HepG2 (cell line): Measurements from ENCODE around the gene TTC4.

Experiments used
- GABPA ChIP-seq, 2 experiments: IDR thresholded peaks; 2 replicates each; pipeline ENCODE4 v1.6.1; 2011 to 2016; ENCODE audit warnings: low read depth in 2 of 2, low read length in 1 of 2, missing biosample characterization in 1 of 2, missing genetic modification characterization in 1 of 2
- HCFC1 ChIP-seq: fragments of 150-350 bp; IDR thresholded peaks from 2 replicates; pipeline ENCODE4 v1.6.1; 2014; ENCODE audit warnings: low read depth, low read length
- MIER3 ChIP-seq: IDR thresholded peaks from 2 replicates; pipeline ENCODE4 v1.6.1; 2016; ENCODE audit warnings: missing compliant biosample characterization, borderline replicate concordance
- NFYB ChIP-seq: sonication (generic); formaldehyde crosslinking; IDR thresholded peaks from 2 replicates; pipeline ENCODE4 v1.4.0; 2020; ENCODE audit warnings: missing genetic modification reagents
- PRDM10 ChIP-seq: sonication (generic); formaldehyde crosslinking; IDR thresholded peaks from 2 replicates; pipeline ENCODE4 v1.4.0; 2020; ENCODE audit warnings: low read depth, missing genetic modification reagents
- SMC3 ChIP-seq: IDR thresholded peaks from 2 replicates; pipeline ENCODE4 v1.6.1; 2011; ENCODE audit warnings: low read length, improper control_type of control experiment
- ZNF563 ChIP-seq: sonication (generic); formaldehyde crosslinking; IDR thresholded peaks from 2 replicates; pipeline ENCODE4 v1.8.0; 2022; ENCODE audit warnings: mild to moderate bottlenecking, moderate library complexity, missing genetic modification reagents
- ZNF703 ChIP-seq: sonication (generic); formaldehyde crosslinking; IDR thresholded peaks from 2 replicates; pipeline ENCODE4 v1.5.1; 2020; ENCODE audit warnings: missing genetic modification reagents, mild to moderate bottlenecking, moderate library complexity, borderline replicate concordance
- TF ChIP-seq, protein P1 (sequence below): sonication (generic); formaldehyde crosslinking; IDR thresholded peaks from 2 replicates; pipeline ENCODE4 v1.4.0; 2020; ENCODE audit warnings: missing genetic modification reagents
- TF ChIP-seq, protein P2 (sequence below): sonication (generic); formaldehyde crosslinking; IDR thresholded peaks from 2 replicates; pipeline ENCODE4 v1.4.0; 2020; ENCODE audit warnings: missing genetic modification reagents, borderline replicate concordance

- TF ChIP-seq PRDM10 (no peak), GABPA (IDR thresholded peaks at IDR 0.05; ENCODE audit: low read depth, low read length) (no peak), GABPA (CRISPR knock-in tag; IDR thresholded peaks at IDR 0.05; ENCODE audit: low read depth) (no peak), MIER3 (CRISPR knock-in tag) (no peak), NFYB (CRISPR knock-in tag) (no peak), HCFC1 (no peak), ZNF703 (CRISPR knock-in tag) (no peak), SMC3 (no peak), ZNF563 (CRISPR knock-in tag) (no peak)
- TF ChIP-seq, protein P1, sequence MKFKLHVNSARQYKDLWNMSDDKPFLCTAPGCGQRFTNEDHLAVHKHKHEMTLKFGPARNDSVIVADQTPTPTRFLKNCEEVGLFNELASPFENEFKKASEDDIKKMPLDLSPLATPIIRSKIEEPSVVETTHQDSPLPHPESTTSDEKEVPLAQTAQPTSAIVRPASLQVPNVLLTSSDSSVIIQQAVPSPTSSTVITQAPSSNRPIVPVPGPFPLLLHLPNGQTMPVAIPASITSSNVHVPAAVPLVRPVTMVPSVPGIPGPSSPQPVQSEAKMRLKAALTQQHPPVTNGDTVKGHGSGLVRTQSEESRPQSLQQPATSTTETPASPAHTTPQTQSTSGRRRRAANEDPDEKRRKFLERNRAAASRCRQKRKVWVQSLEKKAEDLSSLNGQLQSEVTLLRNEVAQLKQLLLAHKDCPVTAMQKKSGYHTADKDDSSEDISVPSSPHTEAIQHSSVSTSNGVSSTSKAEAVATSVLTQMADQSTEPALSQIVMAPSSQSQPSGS (CRISPR knock-in tag): no peak
- TF ChIP-seq, protein P2, sequence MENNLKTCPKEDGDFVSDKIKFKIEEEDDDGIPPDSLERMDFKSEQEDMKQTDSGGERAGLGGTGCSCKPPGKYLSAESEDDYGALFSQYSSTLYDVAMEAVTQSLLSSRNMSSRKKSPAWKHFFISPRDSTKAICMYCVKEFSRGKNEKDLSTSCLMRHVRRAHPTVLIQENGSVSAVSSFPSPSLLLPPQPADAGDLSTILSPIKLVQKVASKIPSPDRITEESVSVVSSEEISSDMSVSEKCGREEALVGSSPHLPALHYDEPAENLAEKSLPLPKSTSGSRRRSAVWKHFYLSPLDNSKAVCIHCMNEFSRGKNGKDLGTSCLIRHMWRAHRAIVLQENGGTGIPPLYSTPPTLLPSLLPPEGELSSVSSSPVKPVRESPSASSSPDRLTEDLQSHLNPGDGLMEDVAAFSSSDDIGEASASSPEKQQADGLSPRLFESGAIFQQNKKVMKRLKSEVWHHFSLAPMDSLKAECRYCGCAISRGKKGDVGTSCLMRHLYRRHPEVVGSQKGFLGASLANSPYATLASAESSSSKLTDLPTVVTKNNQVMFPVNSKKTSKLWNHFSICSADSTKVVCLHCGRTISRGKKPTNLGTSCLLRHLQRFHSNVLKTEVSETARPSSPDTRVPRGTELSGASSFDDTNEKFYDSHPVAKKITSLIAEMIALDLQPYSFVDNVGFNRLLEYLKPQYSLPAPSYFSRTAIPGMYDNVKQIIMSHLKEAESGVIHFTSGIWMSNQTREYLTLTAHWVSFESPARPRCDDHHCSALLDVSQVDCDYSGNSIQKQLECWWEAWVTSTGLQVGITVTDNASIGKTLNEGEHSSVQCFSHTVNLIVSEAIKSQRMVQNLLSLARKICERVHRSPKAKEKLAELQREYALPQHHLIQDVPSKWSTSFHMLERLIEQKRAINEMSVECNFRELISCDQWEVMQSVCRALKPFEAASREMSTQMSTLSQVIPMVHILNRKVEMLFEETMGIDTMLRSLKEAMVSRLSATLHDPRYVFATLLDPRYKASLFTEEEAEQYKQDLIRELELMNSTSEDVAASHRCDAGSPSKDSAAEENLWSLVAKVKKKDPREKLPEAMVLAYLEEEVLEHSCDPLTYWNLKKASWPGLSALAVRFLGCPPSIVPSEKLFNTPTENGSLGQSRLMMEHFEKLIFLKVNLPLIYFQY (CRISPR knock-in tag): no peak
Observed at GRCh38 chr1:54703471-54703870, 12.2 kb upstream of the TTC4 start.
